HG02970 (cell line): ENCODE data around the gene WIF1.

Experiments
- ATAC-seq: cut with Tn5 transposase; IDR thresholded peaks from one replicate; pipeline ENCODE4 v1.9.1; 2021; ENCODE audit warnings: mild to moderate bottlenecking, moderate library complexity, moderate number of reproducible peaks; ENCODE audit not compliant: unreplicated experiment, low FRiP score

WIF1 gene

GRCh38 chr12:65039301-65039700 is 81.8 kb downstream of the WIF1 start:
- no peak for ATAC-seq

DNA sequence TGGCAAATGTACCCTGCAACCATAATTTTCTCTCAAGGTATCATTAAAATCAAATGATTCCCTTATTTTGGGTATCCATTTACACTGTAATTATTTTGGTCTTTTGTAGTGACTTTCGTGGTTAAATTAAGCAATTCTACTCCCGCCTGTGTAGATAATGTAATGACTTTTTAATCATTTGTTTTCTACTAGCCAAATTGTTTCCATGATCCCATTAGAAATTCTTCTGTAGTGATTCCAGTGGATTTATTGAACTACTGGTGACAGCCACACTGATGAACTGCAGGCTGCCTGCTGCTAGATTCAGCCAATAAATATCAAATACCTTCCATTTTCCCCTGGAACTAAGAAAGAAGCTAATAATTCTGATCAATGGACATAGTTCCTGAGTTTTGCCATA is 96.0 kb downstream of the WIF1 start:
- ATAC-seq, result no peak

GRCh38 chr12:65023485-65023884 is 97.6 kb downstream of the WIF1 start:
- ATAC-seq, result no peak

DNA sequence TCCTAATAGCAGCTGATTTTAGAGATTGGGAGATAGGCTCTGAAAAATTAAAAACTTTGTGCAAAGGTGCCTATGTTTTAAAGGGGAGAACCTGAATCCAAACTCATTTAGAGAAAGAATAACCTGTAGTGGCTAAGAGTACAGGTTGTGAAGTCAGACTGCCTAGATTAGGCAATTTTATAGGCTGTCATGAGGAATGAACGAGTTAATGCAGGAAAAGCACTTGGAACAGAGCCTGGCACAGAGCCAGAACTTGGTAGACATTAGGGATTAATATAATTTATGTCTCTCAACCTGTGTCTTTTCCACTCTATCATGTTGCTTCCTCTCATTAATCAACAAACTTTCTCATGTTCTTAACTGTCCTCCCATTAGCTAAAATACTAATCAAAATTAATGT is 98.1 kb downstream of the WIF1 start:
- ATAC-seq, result no peak

DNA sequence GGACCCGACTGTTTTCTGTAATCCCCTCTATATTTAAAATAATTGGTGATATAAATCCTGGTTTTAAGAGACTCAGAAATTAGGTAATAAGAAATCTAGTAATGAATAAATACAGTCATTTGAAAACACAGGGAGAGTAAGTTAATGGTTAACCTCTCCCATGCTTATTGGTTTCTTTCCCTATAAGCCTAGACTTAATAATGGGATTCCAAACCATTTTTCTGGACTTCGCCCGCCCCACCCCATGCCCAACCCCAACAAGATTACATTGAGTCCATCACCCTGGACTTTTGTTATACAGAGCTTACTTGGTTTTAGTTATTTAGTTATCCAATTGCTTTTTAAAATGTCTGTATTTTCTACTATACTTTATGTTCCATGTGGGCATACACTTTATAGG is 98.7 kb downstream of the WIF1 start:
- no peak for ATAC-seq

- no peak for ATAC-seq
Observed at GRCh38 chr12:65019696-65020234, 101.3 kb downstream of the WIF1 start.

GRCh38 chr12:65016881-65017650 is 104.0 kb downstream of the WIF1 start:
- no peak for ATAC-seq

DNA sequence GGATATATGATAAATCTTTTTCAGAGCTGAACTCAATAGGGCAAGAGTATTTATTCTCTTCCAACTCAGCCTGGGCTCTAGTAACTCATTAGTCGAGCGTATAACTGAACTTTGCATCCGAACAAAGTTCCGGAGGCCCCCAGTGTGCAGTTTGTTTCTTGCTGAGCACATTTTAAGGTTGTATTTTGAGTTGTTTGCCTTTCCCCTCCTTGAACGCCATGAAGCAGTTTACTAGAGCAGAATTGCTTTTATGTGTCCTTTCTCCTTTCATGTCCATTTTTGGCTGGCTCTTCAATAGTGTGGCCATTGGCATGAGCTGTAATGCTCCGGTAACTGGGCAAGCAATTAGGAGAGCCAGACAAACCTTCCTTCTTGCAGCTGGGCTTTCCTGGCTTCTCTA is 105.3 kb downstream of the WIF1 start:
- ATAC-seq, result no peak

- ATAC-seq, result no peak
Observed at GRCh38 chr12:65014504-65015271, 106.4 kb downstream of the WIF1 start.

DNA sequence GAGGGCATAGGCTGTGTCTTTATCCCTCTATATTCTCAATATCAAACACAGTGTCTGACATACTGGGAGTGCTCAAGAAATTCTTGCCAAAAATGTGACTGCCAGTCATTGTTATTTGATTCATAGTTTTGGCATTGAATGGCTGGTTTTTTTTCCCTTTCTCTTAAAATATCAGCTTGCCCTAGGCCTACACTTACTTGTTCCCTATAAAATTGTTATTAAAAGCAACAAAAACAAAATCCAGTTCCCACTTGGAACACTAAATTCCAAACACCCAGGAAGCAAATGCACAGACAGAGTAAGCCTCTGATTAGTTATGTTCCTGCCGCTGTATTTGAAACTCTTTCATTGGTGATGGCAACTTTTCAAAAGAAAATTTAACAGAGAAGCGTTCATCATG is 110.7 kb downstream of the WIF1 start:
- ATAC-seq, result no peak

GRCh38 chr12:65005716-65006115 is 115.4 kb downstream of the WIF1 start:
- ATAC-seq, result no peak

DNA sequence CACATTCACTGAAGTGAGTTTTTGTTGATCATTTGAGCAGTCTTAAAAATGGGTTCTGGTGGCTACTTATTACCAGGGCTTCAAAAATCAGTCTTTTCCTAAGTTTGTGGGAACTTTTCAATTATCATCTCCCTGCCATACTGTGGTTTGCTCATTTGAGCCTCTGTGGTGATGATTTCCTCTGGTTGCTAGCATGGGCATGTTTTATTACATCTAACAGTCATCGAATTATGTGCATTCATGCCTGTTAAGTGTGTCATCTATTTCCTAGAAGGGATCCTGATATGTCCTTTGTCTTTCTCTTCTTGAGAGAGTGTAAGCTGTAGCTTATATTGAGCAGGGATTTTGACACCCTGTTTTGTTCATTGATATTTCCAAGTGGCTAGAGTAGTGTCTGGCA is 116.8 kb downstream of the WIF1 start:
- ATAC-seq, result no peak
